ENCODE measurements around the gene C1QTNF8.

Gene C1QTNF8

GRCh38 chr16:1080801-1081733 is 15.0 kb downstream of the C1QTNF8 start:
- peaks cover 6% of the 10 kb centered on the region for H3K36me3 Mint-ChIP-seq
- no peak overlapping the region for H3K4me3 Mint-ChIP-seq
- no peaks in the 10 kb centered on the region for H3K4me1 Mint-ChIP-seq
- no peak overlapping the region for H3K27ac Mint-ChIP-seq
- H3K9me3 Mint-ChIP-seq = no peaks in the 10 kb centered on the region
- peaks cover 18% of the 10 kb centered on the region for H3K27me3 Mint-ChIP-seq

- H3K4me1 Mint-ChIP-seq = no peaks in the 10 kb centered on the region
- no peak overlapping the region for H3K4me3 Mint-ChIP-seq
- H3K36me3 Mint-ChIP-seq = no peaks in the 10 kb centered on the region
- peaks cover 11% of the 10 kb centered on the region for H3K27me3 Mint-ChIP-seq
- H3K27ac Mint-ChIP-seq = no peak overlapping the region
- H3K9me3 Mint-ChIP-seq = no peaks in the 10 kb centered on the region
These were observed 16.1 kb downstream of the C1QTNF8 start for GRCh38 chr16:1079786-1080525.

GRCh38 chr16:1079341-1079740 is 16.7 kb downstream of the C1QTNF8 start:
- Mint-ChIP-seq H3K4me1 (no peaks in the 10 kb centered on the region), H3K9me3 (no peaks in the 10 kb centered on the region), H3K4me3 (no peak overlapping the region), H3K27me3 (peaks cover 10% of the 10 kb centered on the region), H3K36me3 (no peaks in the 10 kb centered on the region), H3K27ac (no peak overlapping the region)

GRCh38 chr16:1078579-1079021 is 17.4 kb downstream of the C1QTNF8 start:
- H3K27ac Mint-ChIP-seq = no peak overlapping the region
- H3K9me3 Mint-ChIP-seq = no peaks in the 10 kb centered on the region
- peaks cover 10% of the 10 kb centered on the region for H3K27me3 Mint-ChIP-seq
- H3K4me3 Mint-ChIP-seq = no peak overlapping the region
- H3K36me3 Mint-ChIP-seq = no peaks in the 10 kb centered on the region
- no peaks in the 10 kb centered on the region for H3K4me1 Mint-ChIP-seq

GRCh38 chr16:1077877-1078578 is 18.0 kb downstream of the C1QTNF8 start:
- no peaks in the 10 kb centered on the region for H3K36me3 Mint-ChIP-seq
- no peak overlapping the region for H3K27ac Mint-ChIP-seq
- H3K9me3 Mint-ChIP-seq = no peaks in the 10 kb centered on the region
- no peak overlapping the region for H3K4me3 Mint-ChIP-seq
- H3K4me1 Mint-ChIP-seq = no peaks in the 10 kb centered on the region
- H3K27me3 Mint-ChIP-seq = peaks cover 10% of the 10 kb centered on the region

GRCh38 chr16:1076801-1077576 is 19.1 kb downstream of the C1QTNF8 start:
- Mint-ChIP-seq H3K4me3 (no peak overlapping the region), H3K36me3 (no peaks in the 10 kb centered on the region), H3K27me3 (peaks cover 7% of the 10 kb centered on the region), H3K9me3 (no peaks in the 10 kb centered on the region), H3K4me1 (no peaks in the 10 kb centered on the region), H3K27ac (no peak overlapping the region)

GRCh38 chr16:1075546-1075945 is 20.5 kb downstream of the C1QTNF8 start:
- Mint-ChIP-seq H3K4me1 (no peaks in the 10 kb centered on the region), H3K36me3 (no peaks in the 10 kb centered on the region), H3K4me3 (no peak overlapping the region), H3K9me3 (no peaks in the 10 kb centered on the region), H3K27me3 (peaks cover 8% of the 10 kb centered on the region), H3K27ac (no peak overlapping the region)

GRCh38 chr16:1074379-1074649 is 21.7 kb downstream of the C1QTNF8 start:
- no peaks in the 10 kb centered on the region for H3K4me1 Mint-ChIP-seq
- H3K9me3 Mint-ChIP-seq = no peaks in the 10 kb centered on the region
- H3K4me3 Mint-ChIP-seq = no peak overlapping the region
- peaks cover 8% of the 10 kb centered on the region for H3K27me3 Mint-ChIP-seq
- H3K36me3 Mint-ChIP-seq = no peaks in the 10 kb centered on the region
- no peak overlapping the region for H3K27ac Mint-ChIP-seq

- Mint-ChIP-seq H3K27ac (no peak overlapping the region), H3K4me3 (no peak overlapping the region)
These were observed 22.3 kb downstream of the C1QTNF8 start for GRCh38 chr16:1073566-1074378.

GRCh38 chr16:1073262-1073558 is 22.8 kb downstream of the C1QTNF8 start:
- Mint-ChIP-seq H3K4me1 (no peaks in the 10 kb centered on the region), H3K27me3 (peaks cover 8% of the 10 kb centered on the region)

More at GRCh38 chr16:1073566-1074378, 22.3 kb downstream of the C1QTNF8 start:
- H3K9me3 Mint-ChIP-seq = no peaks in the 10 kb centered on the region
- peaks cover 8% of the 10 kb centered on the region for H3K27me3 Mint-ChIP-seq
- no peaks in the 10 kb centered on the region for H3K36me3 Mint-ChIP-seq
- no peaks in the 10 kb centered on the region for H3K4me1 Mint-ChIP-seq

GRCh38 chr16:1072526-1073261 is 23.4 kb downstream of the C1QTNF8 start, which contains the start of gene SSTR5:
SSTR5 (plus strand) TSS chr16:1072747; CDS start chr16:1078869, 6,122 bp downstream.
- no peaks in the 10 kb centered on the region for H3K36me3 Mint-ChIP-seq
- H3K27me3 Mint-ChIP-seq = peaks cover 8% of the 10 kb centered on the region
- no peak within 1 kb of the TSS for H3K27ac Mint-ChIP-seq
- H3K4me1 Mint-ChIP-seq = no peaks in the 10 kb centered on the region
- no peaks in the 10 kb centered on the region for H3K9me3 Mint-ChIP-seq
- H3K4me3 Mint-ChIP-seq = no peak within 1 kb of the TSS

More at GRCh38 chr16:1073262-1073558, 22.8 kb downstream of the C1QTNF8 start:
- no peaks in the 10 kb centered on the region for H3K9me3 Mint-ChIP-seq
- no peaks in the 10 kb centered on the region for H3K36me3 Mint-ChIP-seq
- no peak overlapping the region for H3K27ac Mint-ChIP-seq
- H3K4me3 Mint-ChIP-seq = no peak overlapping the region

- Mint-ChIP-seq H3K4me3 (no peak overlapping the region), H3K36me3 (no peaks in the 10 kb centered on the region), H3K4me1 (no peaks in the 10 kb centered on the region), H3K27ac (no peak overlapping the region), H3K9me3 (no peaks in the 10 kb centered on the region), H3K27me3 (peaks cover 9% of the 10 kb centered on the region)
These were observed 24.4 kb downstream of the C1QTNF8 start for GRCh38 chr16:1071561-1072225.

GRCh38 chr16:1070864-1071408 is 25.1 kb downstream of the C1QTNF8 start:
- no peak overlapping the region for H3K4me3 Mint-ChIP-seq
- peaks cover 7% of the 10 kb centered on the region for H3K27me3 Mint-ChIP-seq
- no peaks in the 10 kb centered on the region for H3K9me3 Mint-ChIP-seq
- no peaks in the 10 kb centered on the region for H3K36me3 Mint-ChIP-seq
- H3K27ac Mint-ChIP-seq = no peak overlapping the region
- H3K4me1 Mint-ChIP-seq = no peaks in the 10 kb centered on the region
